Fibroblast of villous mesenchyme (primary cell): Measurements from ENCODE around the gene SIRPA. TPM values are rescaled to one million over a fixed set of nuclear protein-coding genes. Genes with fewer than 3 reads are reported as not detected.

ENCODE experiments used
- DNase-seq: peaks from one replicate; pipeline ENCODE4 v3.0.0-alpha.2; 2010; ENCODE audit warnings: low read depth
- H3K4me3 ChIP-seq: 2 replicates; pipeline ENCODE4 v1.5.1; 2011; ENCODE audit warnings: low read depth, mild to moderate bottlenecking, low read length
- CTCF ChIP-seq: IDR thresholded peaks from 2 replicates; pipeline ENCODE4 v1.5.1; 2012; ENCODE audit warnings: low read depth, mild to moderate bottlenecking, low read length; ENCODE audit not compliant: insufficient read depth
- total RNA-seq: library from RNA; depleted of rRNA; stranded (reverse); fragments of >200 nt; gene quantifications from 2 replicates; pipeline ENCODE4 v1.2.3, GENCODE V29; 2012

SIRPA gene
- total RNA-seq, 1 donor: 3.9 TPM

- DNase-seq: no peak
- no peak overlapping the region for H3K4me3 ChIP-seq
- TF ChIP-seq CTCF: no peak
Measured at GRCh38 chr20:1949347-1950100, 54.3 kb downstream of the SIRPA start.

- TF ChIP-seq CTCF: no peak
- DNase-seq: no peak
- H3K4me3 ChIP-seq: no peak overlapping the region
Measured at GRCh38 chr20:1950836-1951235, 55.6 kb downstream of the SIRPA start.

- no peak for TF ChIP-seq CTCF
- DNase-seq: no peak
- no peak overlapping the region for H3K4me3 ChIP-seq
Measured at GRCh38 chr20:1951436-1952115, 56.4 kb downstream of the SIRPA start.

GRCh38 chr20:1952737-1953530 lies 57.7 kb downstream of the SIRPA start:
- no peak for DNase-seq
- no peak for TF ChIP-seq CTCF

GRCh38 chr20:1953621-1954020 lies 58.4 kb downstream of the SIRPA start:
- H3K4me3 ChIP-seq: no peak overlapping the region
- no peak for TF ChIP-seq CTCF
- DNase-seq: no peak

More at GRCh38 chr20:1952737-1953530, 57.7 kb downstream of the SIRPA start:
- H3K4me3 ChIP-seq: no peak overlapping the region

- TF ChIP-seq CTCF: no peak
- no peak overlapping the region for H3K4me3 ChIP-seq
- DNase-seq: no peak
Measured at GRCh38 chr20:1955217-1955616, 60.0 kb downstream of the SIRPA start.
